ENCODE data around the gene KRT38. TPM values are rescaled to one million over a fixed set of nuclear protein-coding genes. Genes with fewer than 3 reads are reported as not detected.
A peak's percentile ranks its signal among the peaks of the same experiment; 100 is the strongest.

The KRT38 gene
- not detected for polyA plus RNA-seq

- no peak within 1 kb of the TSS for H3K4me3 Mint-ChIP-seq
- no peaks in the 10 kb centered on the region for H3K4me1 Mint-ChIP-seq
- no peak for DNase-seq
- H3K27me3 Mint-ChIP-seq (ENCODE audit: low read depth in 3 of 3) = peaks cover 2 to 8% (median 3%) of the 10 kb centered on the region in 3 donors
- no peak within 1 kb of the TSS for H3K27ac Mint-ChIP-seq
- peaks cover 0 to 3% (median 0%) of the 10 kb centered on the region in 6 donors for H3K9me3 Mint-ChIP-seq
- no peaks in the 10 kb centered on the region for H3K36me3 Mint-ChIP-seq
These were observed at the start of gene KRT38 for GRCh38 chr17:41440531-41441033. Gene KRT38 (minus strand): TSS chr17:41440983. CDS start chr17:41440921, 62 bp downstream.

GRCh38 chr17:41489531-41489930 lies 48.7 kb upstream of the KRT38 start, which contains the start of gene KRT36:
Gene KRT36 (minus strand): TSS chr17:41489910. CDS start chr17:41489864, 46 bp downstream.
- H3K27me3 Mint-ChIP-seq (ENCODE audit: low read depth in 3 of 3) = peaks cover 2 to 13% (median 6%) of the 10 kb centered on the region in 3 donors
- H3K4me1 Mint-ChIP-seq = no peaks in the 10 kb centered on the region
- no peak for DNase-seq
- no peaks in the 10 kb centered on the region for H3K9me3 Mint-ChIP-seq
- no peak within 1 kb of the TSS for H3K4me3 Mint-ChIP-seq
- H3K27ac Mint-ChIP-seq = no peak within 1 kb of the TSS
- H3K36me3 Mint-ChIP-seq = no peaks in the 10 kb centered on the region

- peak in 2 of 3 donors; percentile 16 to 19 for DNase-seq
- Mint-ChIP-seq H3K27me3 (ENCODE audit: low read depth in 3 of 3) (peaks cover 2 to 8% (median 8%) of the 10 kb centered on the region in 3 donors), H3K36me3 (no peaks in the 10 kb centered on the region), H3K27ac (no peak overlapping the region), H3K4me1 (no peaks in the 10 kb centered on the region), H3K4me3 (no peak overlapping the region), H3K9me3 (no peaks in the 10 kb centered on the region)
These were observed 46.2 kb upstream of the KRT38 start for GRCh38 chr17:41486809-41487530.

- H3K4me1 Mint-ChIP-seq = no peaks in the 10 kb centered on the region
- no peaks in the 10 kb centered on the region for H3K9me3 Mint-ChIP-seq
- H3K27ac Mint-ChIP-seq = no peak overlapping the region
- H3K4me3 Mint-ChIP-seq = no peak overlapping the region
- DNase-seq = no peak
- H3K36me3 Mint-ChIP-seq = no peaks in the 10 kb centered on the region
- H3K27me3 Mint-ChIP-seq (ENCODE audit: low read depth in 3 of 3) = peaks cover 2 to 8% (median 8%) of the 10 kb centered on the region in 3 donors
These were observed 45.5 kb upstream of the KRT38 start for GRCh38 chr17:41486316-41486715.

GRCh38 chr17:41484920-41485904 lies 44.4 kb upstream of the KRT38 start:
- Mint-ChIP-seq H3K36me3 (no peaks in the 10 kb centered on the region), H3K4me1 (no peaks in the 10 kb centered on the region), H3K4me3 (no peak overlapping the region), H3K27me3 (ENCODE audit: low read depth in 3 of 3) (peaks cover 2 to 4% (median 4%) of the 10 kb centered on the region in 3 donors), H3K27ac (peak overlapping the region in 1 of 6 donors; percentile 40), H3K9me3 (no peaks in the 10 kb centered on the region)
- DNase-seq = no peak

- Mint-ChIP-seq H3K4me3 (no peak overlapping the region), H3K36me3 (no peaks in the 10 kb centered on the region), H3K27ac (no peak overlapping the region), H3K4me1 (no peaks in the 10 kb centered on the region), H3K9me3 (no peaks in the 10 kb centered on the region), H3K27me3 (ENCODE audit: low read depth in 3 of 3) (peaks cover 2 to 4% (median 4%) of the 10 kb centered on the region in 3 donors)
- DNase-seq = no peak
These were observed 43.4 kb upstream of the KRT38 start for GRCh38 chr17:41483991-41484826.

- Mint-ChIP-seq H3K4me1 (no peaks in the 10 kb centered on the region), H3K4me3 (no peak overlapping the region), H3K27me3 (ENCODE audit: low read depth in 3 of 3) (peaks cover 2 to 4% (median 4%) of the 10 kb centered on the region in 3 donors), H3K9me3 (no peaks in the 10 kb centered on the region), H3K36me3 (no peaks in the 10 kb centered on the region), H3K27ac (no peak overlapping the region)
- DNase-seq = no peak
These were observed 42.7 kb upstream of the KRT38 start for GRCh38 chr17:41483531-41483930.

GRCh38 chr17:41481036-41481435 lies 40.3 kb upstream of the KRT38 start, which contains the start of gene KRT35:
Gene KRT35 (minus strand): TSS chr17:41481151. CDS start chr17:41481097, 54 bp downstream.
- peaks cover 3 to 6% (median 4%) of the 10 kb centered on the region in 3 donors for H3K27me3 Mint-ChIP-seq (ENCODE audit: low read depth in 3 of 3)
- H3K4me3 Mint-ChIP-seq = no peak within 1 kb of the TSS
- no peaks in the 10 kb centered on the region for H3K36me3 Mint-ChIP-seq
- H3K9me3 Mint-ChIP-seq = no peaks in the 10 kb centered on the region
- no peak for DNase-seq
- H3K27ac Mint-ChIP-seq = no peak within 1 kb of the TSS
- H3K4me1 Mint-ChIP-seq = no peaks in the 10 kb centered on the region

- Mint-ChIP-seq H3K4me1 (no peaks in the 10 kb centered on the region), H3K27me3 (ENCODE audit: low read depth in 3 of 3) (peaks cover 2 to 6% (median 3%) of the 10 kb centered on the region in 3 donors), H3K27ac (no peak overlapping the region), H3K36me3 (no peaks in the 10 kb centered on the region), H3K9me3 (no peaks in the 10 kb centered on the region), H3K4me3 (no peak overlapping the region)
- DNase-seq = no peak
These were observed 39.8 kb upstream of the KRT38 start for GRCh38 chr17:41480581-41480980.

- no peaks in the 10 kb centered on the region for H3K4me1 Mint-ChIP-seq
- H3K27ac Mint-ChIP-seq = no peak overlapping the region
- H3K36me3 Mint-ChIP-seq = no peaks in the 10 kb centered on the region
- no peaks in the 10 kb centered on the region for H3K9me3 Mint-ChIP-seq
- no peak for DNase-seq
- peaks cover 2 to 6% (median 3%) of the 10 kb centered on the region in 3 donors for H3K27me3 Mint-ChIP-seq (ENCODE audit: low read depth in 3 of 3)
- no peak overlapping the region for H3K4me3 Mint-ChIP-seq
These were observed 39.4 kb upstream of the KRT38 start for GRCh38 chr17:41480136-41480535.

- Mint-ChIP-seq H3K27me3 (ENCODE audit: low read depth in 3 of 3) (peaks cover 0 to 6% (median 4%) of the 10 kb centered on the region in 3 donors), H3K36me3 (no peaks in the 10 kb centered on the region), H3K4me1 (no peaks in the 10 kb centered on the region), H3K27ac (no peak overlapping the region), H3K4me3 (no peak overlapping the region), H3K9me3 (no peaks in the 10 kb centered on the region)
- DNase-seq = no peak
These were observed 37.5 kb upstream of the KRT38 start for GRCh38 chr17:41478237-41478636.

GRCh38 chr17:41476866-41477815 lies 36.4 kb upstream of the KRT38 start:
- DNase-seq = no peak
- H3K36me3 Mint-ChIP-seq = no peaks in the 10 kb centered on the region
- no peaks in the 10 kb centered on the region for H3K4me1 Mint-ChIP-seq
- H3K27ac Mint-ChIP-seq = no peak overlapping the region
- H3K27me3 Mint-ChIP-seq (ENCODE audit: low read depth in 3 of 3) = peaks cover 0 to 7% (median 5%) of the 10 kb centered on the region in 3 donors
- no peaks in the 10 kb centered on the region for H3K9me3 Mint-ChIP-seq
- H3K4me3 Mint-ChIP-seq = no peak overlapping the region

Data from immature natural killer cell (primary cell).